K562 (cell line): ENCODE measurements around the gene CDT1. TPM values are rescaled to one million over a fixed set of nuclear protein-coding genes. Genes with fewer than 3 reads are reported as not detected.
A peak's percentile ranks its signal among the peaks of the same experiment; 100 is the strongest.

Source experiments
- CCNT2 ChIP-seq: IDR thresholded peaks from 2 replicates; pipeline ENCODE4 v1.6.1; 2011; ENCODE audit warnings: borderline replicate concordance, low read depth, mild to moderate bottlenecking, moderate library complexity, mixed read lengths, low read length; ENCODE audit not compliant: insufficient read length; ENCODE audit errors: extremely low read depth
- EGR1 ChIP-seq: fragments of 450-650 bp; conservative IDR thresholded peaks from 2 replicates; pipeline ENCODE4 v1.6.1; 2017; ENCODE audit warnings: mild to moderate bottlenecking
- EZH2 ChIP-seq: IDR thresholded peaks from 2 replicates; pipeline ENCODE4 v1.6.1; 2012; ENCODE audit warnings: low read depth, mild to moderate bottlenecking, inconsistent platforms, low read length, borderline replicate concordance
- GTF2A2 ChIP-seq: IDR thresholded peaks from 2 replicates; pipeline ENCODE4 v1.6.1; 2016; ENCODE audit warnings: mild to moderate bottlenecking, missing genetic modification characterization, missing compliant biosample characterization
- IFI16 ChIP-seq: fragments of 250-450 bp; sonication (Bioruptor Pico); IDR thresholded peaks from 2 replicates; pipeline ENCODE4 v2.1.2; 2022; ENCODE audit warnings: mild to moderate bottlenecking, inconsistent platforms
- ILK ChIP-seq: fragments of 450-650 bp; IDR thresholded peaks from 2 replicates; pipeline ENCODE4 v1.6.1; 2016; ENCODE audit warnings: missing genetic modification characterization, low read depth, mild to moderate bottlenecking, missing compliant biosample characterization, moderate library complexity, borderline replicate concordance
- IRF2 ChIP-seq: sonication (generic); formaldehyde crosslinking; IDR thresholded peaks from 2 replicates; pipeline ENCODE4 v1.8.1; 2022; ENCODE audit warnings: mild to moderate bottlenecking, missing genetic modification reagents
- LARP7 ChIP-seq: fragments of 450-650 bp; IDR thresholded peaks from 2 replicates; pipeline ENCODE4 v1.6.1; 2016
- NFE2 ChIP-seq: IDR thresholded peaks from 2 replicates; pipeline ENCODE4 v1.6.1; 2014; ENCODE audit warnings: antibody characterized with exemption, low read depth
- NR0B1 ChIP-seq: fragments of 450-650 bp; IDR thresholded peaks from one replicate; pipeline ENCODE4 v1.6.1; 2018; ENCODE audit warnings: mild to moderate bottlenecking, moderate library complexity; ENCODE audit not compliant: partially characterized antibody
- POLR2G ChIP-seq: fragments of 200-400 bp; formaldehyde crosslinking; IDR thresholded peaks from 2 replicates; pipeline ENCODE4 v1.6.1; 2017; ENCODE audit warnings: low read depth, mild to moderate bottlenecking, antibody characterized with exemption, low read length, moderate library complexity
- RB1 ChIP-seq: fragments of 450-650 bp; IDR thresholded peaks from 2 replicates; pipeline ENCODE4 v1.6.1; 2017; ENCODE audit warnings: low read depth, mild to moderate bottlenecking
- RBBP5 ChIP-seq: fragments of 200-600 bp; sonication (generic); IDR thresholded peaks from 2 replicates; pipeline ENCODE4 v1.6.1; 2012; ENCODE audit warnings: borderline replicate concordance, mild to moderate bottlenecking, low read length, control low read depth, inconsistent platforms; ENCODE audit not compliant: insufficient read depth, poor library complexity, severe bottlenecking
- SAFB2 ChIP-seq: fragments of 200-400 bp; formaldehyde crosslinking; IDR thresholded peaks from 2 replicates; pipeline ENCODE4 v1.6.1; 2018; ENCODE audit warnings: borderline replicate concordance, low read length, low read depth, moderate library complexity; ENCODE audit not compliant: severe bottlenecking
- TEAD4 ChIP-seq, 2 experiments: sonication (generic) in 1 of 2; formaldehyde crosslinking in 1 of 2; IDR thresholded peaks; 2 replicates each; pipeline versions ENCODE4 v1.6.1 to v1.8.0; 2012 to 2022; ENCODE audit warnings: borderline replicate concordance in 1 of 2, inconsistent platforms in 1 of 2, low read length in 1 of 2, mild to moderate bottlenecking in 1 of 2, missing genetic modification reagents in 1 of 2
- TRIM24 ChIP-seq, 2 experiments: fragments of 450-650 bp; IDR thresholded peaks; 2 replicates each; pipeline ENCODE4 v1.6.1; 2016
- TRIM28 ChIP-seq: fragments of 450-650 bp; IDR thresholded peaks from 2 replicates; pipeline ENCODE4 v1.6.1; 2017
- YBX1 ChIP-seq: fragments of 450-650 bp; IDR thresholded peaks from 2 replicates; pipeline ENCODE4 v1.7.1; 2016; ENCODE audit warnings: mild to moderate bottlenecking
- YY1 ChIP-seq, 3 experiments: IDR thresholded peaks; 2 replicates each; pipeline ENCODE4 v1.6.1; 2011; ENCODE audit warnings: low read length in 2 of 3, mild to moderate bottlenecking in 2 of 3, moderate library complexity in 2 of 3, borderline replicate concordance in 1 of 3, control low read depth in 1 of 3, low read depth in 1 of 3; ENCODE audit not compliant: insufficient read depth in 3 of 3, insufficient replicate concordance in 2 of 3, control insufficient read depth in 1 of 3, insufficient read length in 1 of 3; ENCODE audit errors: extremely low read depth in 1 of 3
- ZBTB12 ChIP-seq: fragments of 250-450 bp; sonication (Bioruptor Pico); IDR thresholded peaks from 2 replicates; pipeline ENCODE4 v1.4.0; 2020
- ZNF224 ChIP-seq: sonication (generic); formaldehyde crosslinking; IDR thresholded peaks from 2 replicates; pipeline ENCODE4 v1.8.0; 2022; ENCODE audit warnings: mild to moderate bottlenecking, missing genetic modification reagents
- ZNF511 ChIP-seq: sonication (generic); formaldehyde crosslinking; IDR thresholded peaks from 2 replicates; pipeline ENCODE4 v1.8.0; 2022; ENCODE audit warnings: mild to moderate bottlenecking, missing genetic modification reagents
- polyA plus RNA-seq, 8 experiments: library from polyadenylated mRNA; depleted of rRNA in 4 of 8; stranded (reverse) in 5 of 8; unstranded in 3 of 8; fragments of >200 nt; fragmentation: Nextera tagmentation in 2 of 8; fragmentation: Illumina TruSeq in 1 of 8; extraction: Ambion mirVana in 2 of 8; extraction: Trizol in 1 of 8; gene quantifications; 2 replicates each; pipeline versions ENCODE4 v1.2.1 to v1.2.3, GENCODE V29; 2011 to 2014; ENCODE audit warnings: inconsistent platforms in 1 of 8, missing spikeins in 1 of 8
- total RNA-seq, 7 experiments: library from RNA; depleted of rRNA in 6 of 7; stranded (reverse); fragments of >200 nt in 6 of 7; fragmentation: Illumina TruSeq in 2 of 7; extraction: Trizol in 2 of 7; gene quantifications; 2 replicates each; pipeline versions ENCODE4 v1.2.1 to v1.2.3, GENCODE V29; 2011 to 2021; ENCODE audit warnings: low replicate concordance in 1 of 7
- TF ChIP-seq, protein P1 (sequence below): fragments of 250-450 bp; sonication (Bioruptor Pico); IDR thresholded peaks from 2 replicates; pipeline ENCODE4 v1.8.0; 2021; ENCODE audit warnings: mild to moderate bottlenecking, moderate library complexity

CDT1 gene
- total and polyA plus RNA-seq, 9 of the 15 experiments (the other 6 are each of a cell fraction or from before 2014, with no cell fraction given) = 0.92 to 178 (median 14.2) TPM

DNA sequence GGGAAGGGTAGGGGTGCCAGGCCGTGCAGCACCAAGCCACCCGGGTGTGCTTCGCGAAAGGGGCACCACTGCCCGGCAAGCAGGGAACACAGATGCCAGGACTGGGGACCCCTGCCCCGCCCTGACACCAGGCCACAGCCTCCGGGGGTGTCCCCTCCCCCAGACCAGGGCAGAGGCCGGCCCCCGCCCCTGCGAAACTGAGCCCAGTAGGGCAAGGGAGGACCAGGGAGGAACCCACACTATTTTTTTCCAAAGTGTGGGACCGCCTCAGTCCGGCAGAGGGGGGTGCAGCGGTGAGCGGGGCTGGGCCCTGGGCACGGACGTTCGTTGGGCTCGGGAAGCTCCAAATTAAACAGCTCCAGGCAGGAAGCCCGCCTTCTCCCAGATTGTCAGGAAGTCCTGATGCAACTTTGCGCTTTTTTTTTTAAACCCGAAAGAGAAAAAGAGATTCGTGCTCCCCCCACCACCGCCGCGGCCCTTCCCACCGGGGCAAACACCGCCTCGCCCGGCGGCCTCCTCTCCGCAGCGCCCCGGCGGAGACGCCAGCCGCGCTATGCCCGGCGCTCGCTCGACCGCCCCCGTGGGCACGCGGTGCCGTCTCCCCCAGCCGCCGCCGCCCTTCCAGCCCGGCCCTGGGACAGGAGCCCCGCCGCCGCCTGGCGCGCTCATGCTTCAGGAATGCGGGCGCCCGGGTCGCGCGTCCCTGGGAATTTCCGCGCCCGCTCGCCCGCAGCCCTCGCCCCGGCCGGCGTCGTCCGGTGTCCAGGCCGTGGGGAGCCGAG is 19.3 kb upstream of the CDT1 start (continued):
- no peak for TF ChIP-seq TEAD4 (IDR thresholded peaks at IDR 0.05; ENCODE audit: low read length)
- TF ChIP-seq TEAD4 (CRISPR knock-in tag; IDR thresholded peaks at IDR 0.05; ENCODE audit: borderline replicate concordance) = no peak
- 0 out of 2 replicates have a peak, but pooled peaks have one; percentile 21 for TF ChIP-seq EGR1
- no peak for TF ChIP-seq GTF2A2 (tag)
- no peak for TF ChIP-seq IRF2 (CRISPR knock-in tag)
- TF ChIP-seq TRIM24 (IDR thresholded peaks at IDR 0.05) = no peak
- peak; percentile 43; the same call in 1 of the 2 replicates for TF ChIP-seq ZNF224 (CRISPR knock-in tag)
- TF ChIP-seq, protein P1, sequence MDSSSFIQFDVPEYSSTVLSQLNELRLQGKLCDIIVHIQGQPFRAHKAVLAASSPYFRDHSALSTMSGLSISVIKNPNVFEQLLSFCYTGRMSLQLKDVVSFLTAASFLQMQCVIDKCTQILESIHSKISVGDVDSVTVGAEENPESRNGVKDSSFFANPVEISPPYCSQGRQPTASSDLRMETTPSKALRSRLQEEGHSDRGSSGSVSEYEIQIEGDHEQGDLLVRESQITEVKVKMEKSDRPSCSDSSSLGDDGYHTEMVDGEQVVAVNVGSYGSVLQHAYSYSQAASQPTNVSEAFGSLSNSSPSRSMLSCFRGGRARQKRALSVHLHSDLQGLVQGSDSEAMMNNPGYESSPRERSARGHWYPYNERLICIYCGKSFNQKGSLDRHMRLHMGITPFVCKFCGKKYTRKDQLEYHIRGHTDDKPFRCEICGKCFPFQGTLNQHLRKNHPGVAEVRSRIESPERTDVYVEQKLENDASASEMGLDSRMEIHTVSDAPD (CRISPR knock-in tag) = no peak
- TF ChIP-seq TRIM28 = no peak
- peak; percentile 65 for TF ChIP-seq RBBP5
- TF ChIP-seq YY1 (IDR thresholded peaks at IDR 0.05; ENCODE audit: borderline replicate concordance in 1 of 3, control insufficient read depth in 1 of 3, extremely low read depth in 1 of 3, insufficient read depth in 3 of 3, insufficient read length in 1 of 3, insufficient replicate concordance in 2 of 3, low read depth in 1 of 3, low read length in 2 of 3) = peak in 1 of 3 experiments; percentile 46
- no peak for TF ChIP-seq NFE2
- TF ChIP-seq NR0B1 = no peak
- no peak for TF ChIP-seq ZNF511 (CRISPR knock-in tag)
- no peak for TF ChIP-seq ILK (tag)
- TF ChIP-seq ZBTB12 (CRISPR knock-in tag) = no peak
- TF ChIP-seq CCNT2 = peak; percentile 71
- no peak for TF ChIP-seq SAFB2
- no peak for TF ChIP-seq YBX1
- TF ChIP-seq POLR2G = peak; percentile 76
- TF ChIP-seq IFI16 (CRISPR knock-in tag) = no peak
- TF ChIP-seq RB1 = 0 out of 2 replicates have a peak, but pooled peaks have one; percentile 7
- no peak for TF ChIP-seq LARP7
- TF ChIP-seq EZH2 = no peak
